Measurements from ENCODE around the gene ZFAND6.

- TF ChIP-seq CTCF (IDR thresholded peaks at IDR 0.05) (no peak), ZFX (IDR thresholded peaks at IDR 0.05; ENCODE audit: borderline replicate concordance) (no peak)
Observed at GRCh38 chr15:80107774-80108173, 48.3 kb downstream of the ZFAND6 start.
